Placental epithelial cell (primary cell): ENCODE data around the gene IL3. TPM values are rescaled to one million over a fixed set of nuclear protein-coding genes. Genes with fewer than 3 reads are reported as not detected.

Experiments used
- small RNA-seq: library from RNA; depleted of rRNA; stranded (forward); fragments of <200 nt; gene quantifications from one replicate; pipeline ENCODE3, GENCODE V24; 2012
- total RNA-seq: library from RNA; depleted of rRNA; stranded (reverse); fragments of >200 nt; gene quantifications from 2 replicates; pipeline ENCODE4 v1.2.3, GENCODE V29; 2012

The IL3 gene, protein sequence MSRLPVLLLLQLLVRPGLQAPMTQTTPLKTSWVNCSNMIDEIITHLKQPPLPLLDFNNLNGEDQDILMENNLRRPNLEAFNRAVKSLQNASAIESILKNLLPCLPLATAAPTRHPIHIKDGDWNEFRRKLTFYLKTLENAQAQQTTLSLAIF
- not detected in 2 replicates for total RNA-seq

DNA sequence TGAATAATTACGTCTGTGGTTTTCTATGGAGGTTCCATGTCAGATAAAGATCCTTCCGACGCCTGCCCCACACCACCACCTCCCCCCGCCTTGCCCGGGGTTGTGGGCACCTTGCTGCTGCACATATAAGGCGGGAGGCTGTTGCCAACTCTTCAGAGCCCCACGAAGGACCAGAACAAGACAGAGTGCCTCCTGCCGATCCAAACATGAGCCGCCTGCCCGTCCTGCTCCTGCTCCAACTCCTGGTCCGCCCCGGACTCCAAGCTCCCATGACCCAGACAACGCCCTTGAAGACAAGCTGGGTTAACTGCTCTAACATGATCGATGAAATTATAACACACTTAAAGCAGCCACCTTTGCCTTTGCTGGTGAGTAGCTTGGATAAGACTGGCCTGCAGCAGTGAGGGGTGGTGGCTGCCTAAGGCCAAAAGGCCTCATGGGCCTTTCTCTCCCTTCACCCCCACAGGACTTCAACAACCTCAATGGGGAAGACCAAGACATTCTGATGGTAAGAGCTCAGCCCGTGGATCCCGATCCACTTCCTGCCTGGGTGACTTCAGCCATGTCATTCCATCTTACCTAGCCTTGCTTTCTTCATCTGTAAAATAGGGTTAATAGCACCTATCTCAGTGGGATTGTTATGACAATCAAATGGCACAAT is at the start of gene IL3:
Gene IL3 (plus strand): TSS at position 155 of the 661 bp plus-strand sequence. CDS start 52 bp downstream, at position 207.

DNA sequence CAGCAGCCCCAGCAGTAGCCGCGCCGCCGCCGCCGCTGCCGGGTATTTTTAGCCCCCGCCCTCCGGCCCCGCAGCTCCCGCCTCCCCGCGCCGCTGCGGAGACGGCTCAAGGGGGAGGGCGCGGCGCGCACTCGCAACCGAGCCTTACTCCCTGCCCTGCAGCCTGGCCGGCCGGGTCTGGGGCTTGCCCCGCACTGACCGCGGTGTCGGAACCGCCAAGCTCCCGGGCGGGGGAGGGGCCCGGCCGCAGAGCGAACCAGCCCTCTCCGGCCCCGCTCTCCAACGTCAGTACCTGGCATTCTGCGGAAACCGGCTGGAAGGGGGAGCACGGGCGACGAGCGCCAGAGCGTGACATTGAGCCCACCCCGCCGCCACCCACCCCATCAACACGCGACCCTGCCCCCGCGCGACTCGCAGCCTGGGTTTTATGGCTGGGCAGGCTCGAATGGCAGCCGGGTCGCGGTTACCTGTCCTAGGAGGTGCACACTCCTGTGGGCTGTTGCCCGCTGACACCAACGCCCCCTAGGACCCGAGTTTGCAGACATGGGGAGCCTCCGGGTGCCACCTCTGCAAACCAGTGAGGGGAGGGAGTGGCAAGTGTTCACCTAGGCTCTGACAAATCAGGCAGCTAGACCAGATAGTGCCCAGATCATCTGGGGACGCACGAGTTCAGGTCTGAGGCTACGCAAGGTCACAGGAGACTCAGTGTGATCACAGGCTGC is 48.7 kb upstream of the IL3 start, which contains the start of gene ACSL6:
Gene ACSL6 (minus strand): TSS at position 37 of the 722 bp plus-strand sequence. CDS start 105 bp downstream, outside the sequence.

DNA sequence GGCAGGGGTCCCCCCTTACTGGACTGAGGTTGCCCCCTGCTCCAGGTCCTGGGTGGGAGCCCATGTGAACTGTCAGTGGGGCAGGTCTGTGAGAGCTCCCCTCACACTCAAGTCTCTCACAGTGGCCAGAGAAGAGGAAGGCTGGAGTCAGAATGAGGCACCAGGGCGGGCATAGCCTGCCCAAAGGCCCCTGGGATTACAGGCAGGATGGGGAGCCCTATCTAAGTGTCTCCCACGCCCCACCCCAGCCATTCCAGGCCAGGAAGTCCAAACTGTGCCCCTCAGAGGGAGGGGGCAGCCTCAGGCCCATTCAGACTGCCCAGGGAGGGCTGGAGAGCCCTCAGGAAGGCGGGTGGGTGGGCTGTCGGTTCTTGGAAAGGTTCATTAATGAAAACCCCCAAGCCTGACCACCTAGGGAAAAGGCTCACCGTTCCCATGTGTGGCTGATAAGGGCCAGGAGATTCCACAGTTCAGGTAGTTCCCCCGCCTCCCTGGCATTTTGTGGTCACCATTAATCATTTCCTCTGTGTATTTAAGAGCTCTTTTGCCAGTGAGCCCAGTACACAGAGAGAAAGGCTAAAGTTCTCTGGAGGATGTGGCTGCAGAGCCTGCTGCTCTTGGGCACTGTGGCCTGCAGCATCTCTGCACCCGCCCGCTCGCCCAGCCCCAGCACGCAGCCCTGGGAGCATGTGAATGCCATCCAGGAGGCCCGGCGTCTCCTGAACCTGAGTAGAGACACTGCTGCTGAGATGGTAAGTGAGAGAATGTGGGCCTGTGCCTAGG is 13.0 kb downstream of the IL3 start, which contains the start of gene CSF2:
Gene CSF2 (plus strand): TSS at position 559 of the 783 bp plus-strand sequence. CDS start 35 bp downstream, at position 594.

Small RNA genes lying within 50 kb of the gene (small RNA-seq; reads per million reads assigned to genes)
- not detected for gene RF00285

Other genes starting within 250 kb of the IL3 start
- 0.39 and 0.54 TPM in 2 replicates for gene MEIKIN, start 115.0 kb upstream of the IL3 start, total RNA-seq
- 0.33 and 0.39 TPM in 2 replicates for gene ACSL6, start 49.0 kb upstream of the IL3 start, total RNA-seq
- not detected in 2 replicates for gene CSF2, start 13.1 kb downstream of the IL3 start, total RNA-seq
- gene P4HA2, start 167.2 kb downstream of the IL3 start, total RNA-seq = 406 and 419 TPM in 2 replicates
- gene PDLIM4, start 197.0 kb downstream of the IL3 start, total RNA-seq = 39.3 and 132 TPM in 2 replicates
- gene SLC22A4, start 233.7 kb downstream of the IL3 start, total RNA-seq = 3.9 and 4.3 TPM in 2 replicates